Stimulated activated CD8-positive, alpha-beta memory T cell treated with anti-CD3 and anti-CD28 coated beads, Interleukin-12 subunit alpha, Interleukin-12 subunit beta, amount 100 ng/mL, for 4 hours (primary cell): ENCODE data around the gene MUC5AC.
"Not testable (repeated sequence)": the region's sequence is repeated elsewhere in the genome, so short reads cannot be mapped to it uniquely, and the experiment has no call there.

Source experiments
- DNase-seq: peaks from one replicate; pipeline ENCODE4 v3.0.0-alpha.2; 2020; ENCODE audit warnings: low read depth

Gene MUC5AC

DNA sequence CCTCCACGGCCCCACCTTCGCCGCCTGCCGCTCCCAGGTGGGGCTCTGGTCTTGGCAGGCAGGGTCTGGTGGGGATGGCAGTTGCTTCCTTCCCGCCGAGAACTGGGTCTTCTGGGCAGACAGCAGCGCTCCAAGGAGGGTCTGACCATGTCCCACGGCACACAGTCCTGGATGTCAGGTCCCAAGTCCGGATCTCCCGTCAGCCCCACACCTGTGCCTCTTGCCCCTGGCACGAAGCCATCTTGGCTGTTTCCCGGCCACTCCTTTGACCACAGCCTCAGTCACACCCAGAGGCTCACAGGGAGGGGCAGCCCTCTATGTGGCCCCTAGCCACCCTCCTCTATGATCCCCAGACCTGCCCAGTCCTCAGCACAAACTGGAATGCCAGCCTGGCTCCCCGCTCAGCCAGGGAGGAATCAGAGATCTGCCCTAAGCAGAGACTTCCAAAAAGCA lies 79.4 kb downstream of the MUC5AC start:
- DNase-seq, result no peak

GRCh38 chr11:1237851-1238250 lies 80.1 kb downstream of the MUC5AC start:
- no peak for DNase-seq

- no peak for DNase-seq
These were observed 81.2 kb downstream of the MUC5AC start for GRCh38 chr11:1238767-1239595.

- DNase-seq, result no peak
These were observed 81.9 kb downstream of the MUC5AC start for GRCh38 chr11:1239596-1240205.

DNA sequence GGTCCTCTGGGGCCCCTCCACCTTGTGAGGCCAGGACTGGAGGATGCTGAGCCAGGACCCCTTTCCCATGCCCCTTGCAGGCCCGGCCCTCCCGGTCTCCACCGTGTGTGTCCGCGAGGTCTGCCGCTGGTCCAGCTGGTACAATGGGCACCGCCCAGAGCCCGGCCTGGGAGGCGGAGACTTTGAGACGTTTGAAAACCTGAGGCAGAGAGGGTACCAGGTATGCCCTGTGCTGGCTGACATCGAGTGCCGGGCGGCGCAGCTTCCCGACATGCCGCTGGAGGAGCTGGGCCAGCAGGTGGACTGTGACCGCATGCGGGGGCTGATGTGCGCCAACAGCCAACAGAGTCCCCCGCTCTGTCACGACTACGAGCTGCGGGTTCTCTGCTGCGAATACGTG lies 83.0 kb downstream of the MUC5AC start:
- no peak for DNase-seq

GRCh38 chr11:1241706-1242105 lies 84.0 kb downstream of the MUC5AC start:
- DNase-seq, result no peak

GRCh38 chr11:1242289-1242688 lies 84.5 kb downstream of the MUC5AC start:
- no peak for DNase-seq

DNA sequence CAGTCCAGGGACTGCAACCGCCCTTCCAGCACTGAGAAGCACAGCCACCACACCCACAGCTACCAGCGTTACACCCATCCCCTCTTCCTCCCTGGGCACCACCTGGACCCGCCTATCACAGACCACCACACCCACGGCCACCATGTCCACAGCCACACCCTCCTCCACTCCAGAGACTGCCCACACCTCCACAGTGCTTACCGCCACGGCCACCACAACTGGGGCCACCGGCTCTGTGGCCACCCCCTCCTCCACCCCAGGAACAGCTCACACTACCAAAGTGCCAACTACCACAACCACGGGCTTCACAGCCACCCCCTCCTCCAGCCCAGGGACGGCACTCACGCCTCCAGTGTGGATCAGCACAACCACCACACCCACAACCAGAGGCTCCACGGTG lies 85.0 kb downstream of the MUC5AC start:
- not testable (repeated sequence) for DNase-seq

DNA sequence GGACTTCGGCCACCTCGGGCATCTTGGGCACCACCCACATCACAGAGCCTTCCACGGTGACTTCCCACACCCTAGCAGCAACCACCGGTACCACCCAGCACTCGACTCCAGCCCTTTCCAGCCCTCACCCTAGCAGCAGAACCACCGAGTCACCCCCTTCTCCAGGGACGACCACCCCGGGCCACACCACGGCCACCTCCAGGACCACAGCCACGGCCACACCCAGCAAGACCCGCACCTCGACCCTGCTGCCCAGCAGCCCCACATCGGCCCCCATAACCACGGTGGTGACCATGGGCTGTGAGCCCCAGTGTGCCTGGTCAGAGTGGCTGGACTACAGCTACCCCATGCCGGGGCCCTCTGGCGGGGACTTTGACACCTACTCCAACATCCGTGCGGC lies 85.8 kb downstream of the MUC5AC start:
- DNase-seq, result not testable (repeated sequence)

GRCh38 chr11:1244557-1244956 lies 86.8 kb downstream of the MUC5AC start:
- DNase-seq, result not testable (repeated sequence)

DNA sequence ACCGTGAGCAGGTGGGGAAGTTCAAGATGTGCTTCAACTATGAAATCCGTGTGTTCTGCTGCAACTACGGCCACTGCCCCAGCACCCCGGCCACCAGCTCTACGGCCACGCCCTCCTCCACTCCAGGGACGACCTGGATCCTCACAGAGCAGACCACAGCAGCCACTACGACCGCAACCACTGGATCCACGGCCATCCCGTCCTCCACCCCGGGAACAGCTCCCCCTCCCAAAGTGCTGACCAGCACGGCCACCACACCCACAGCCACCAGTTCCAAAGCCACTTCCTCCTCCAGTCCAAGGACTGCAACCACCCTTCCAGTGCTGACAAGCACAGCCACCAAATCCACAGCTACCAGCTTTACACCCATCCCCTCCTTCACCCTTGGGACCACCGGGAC lies 88.0 kb downstream of the MUC5AC start:
- DNase-seq, result not testable (repeated sequence)

DNA sequence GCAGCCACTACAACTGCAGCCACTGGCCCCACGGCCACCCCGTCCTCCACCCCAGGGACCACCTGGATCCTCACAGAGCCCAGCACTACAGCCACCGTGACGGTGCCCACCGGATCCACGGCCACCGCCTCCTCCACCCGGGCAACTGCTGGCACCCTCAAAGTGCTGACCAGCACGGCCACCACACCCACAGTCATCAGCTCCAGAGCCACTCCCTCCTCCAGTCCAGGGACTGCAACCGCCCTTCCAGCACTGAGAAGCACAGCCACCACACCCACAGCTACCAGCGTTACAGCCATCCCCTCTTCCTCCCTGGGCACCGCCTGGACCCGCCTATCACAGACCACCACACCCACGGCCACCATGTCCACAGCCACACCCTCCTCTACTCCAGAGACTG lies 88.5 kb downstream of the MUC5AC start:
- DNase-seq, result not testable (repeated sequence)

DNA sequence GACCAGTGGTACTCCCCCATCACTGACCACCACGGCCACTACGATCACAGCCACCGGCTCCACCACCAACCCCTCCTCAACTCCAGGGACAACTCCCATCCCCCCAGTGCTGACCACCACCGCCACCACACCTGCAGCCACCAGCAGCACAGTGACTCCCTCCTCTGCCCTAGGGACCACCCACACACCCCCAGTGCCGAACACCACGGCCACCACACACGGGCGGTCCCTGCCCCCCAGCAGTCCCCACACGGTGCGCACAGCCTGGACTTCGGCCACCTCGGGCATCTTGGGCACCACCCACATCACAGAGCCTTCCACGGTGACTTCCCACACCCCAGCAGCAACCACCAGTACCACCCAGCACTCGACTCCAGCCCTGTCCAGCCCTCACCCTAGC lies 89.3 kb downstream of the MUC5AC start:
- not testable (repeated sequence) for DNase-seq

- not testable (repeated sequence) for DNase-seq
These were observed 91.2 kb downstream of the MUC5AC start for GRCh38 chr11:1248951-1249350.

GRCh38 chr11:1250411-1250810 lies 92.7 kb downstream of the MUC5AC start:
- not testable (repeated sequence) for DNase-seq
